Renal cortex interstitium (tissue), 15 donors: ENCODE data around the gene MAIP1. TPM values are rescaled to one million over a fixed set of nuclear protein-coding genes. Genes with fewer than 3 reads are reported as not detected.
"Not testable (repeated sequence)": the region's sequence is repeated elsewhere in the genome, so short reads cannot be mapped to it uniquely, and the experiment has no call there.

Experiments used
- DNase-seq, 11 donors: peaks; one replicate each; pipeline ENCODE4 v3.0.0-alpha.2; 2013; ENCODE audit warnings: low read depth in 9 of 11, low spot score in 4 of 11; ENCODE audit errors: extremely low read depth in 1 of 11
- long read RNA-seq, 16 experiments: transcript quantifications; one replicate each; lab custom pipeline, GENCODE V29; 2026
- polyA plus RNA-seq, 3 donors: library from polyadenylated mRNA; unstranded; fragments of 120-200 nt; gene quantifications; one replicate each; pipeline ENCODE4 v1.2.1, GENCODE V29; 2013; ENCODE audit not compliant: insufficient read length in 3 of 3

Gene MAIP1
- 10 to 100 TPM; 29.2 to 40.1 (median 31.1) TPM for polyA plus RNA-seq
- long read RNA-seq, donor 1, transcript MAIP1-202 (5 exons, 1,386 nt), result major isoform, 8 of 8 reads
- long read RNA-seq, donor 1, partial matches to known transcripts, result 0 of 8 reads
- long read RNA-seq, donor 1, other reads (novel, unspliced or antisense), result 0 of 8 reads
- long read RNA-seq, donor 2, transcript MAIP1-202 (5 exons, 1,386 nt), result major isoform, 6 of 6 reads
- long read RNA-seq, donor 2, partial matches to known transcripts, result 0 of 6 reads
- long read RNA-seq, donor 2, other reads (novel, unspliced or antisense), result 0 of 6 reads
- long read RNA-seq, donor 3, transcript MAIP1-202 (5 exons, 1,386 nt), result major isoform, 6 of 6 reads
- long read RNA-seq, donor 3, partial matches to known transcripts, result 0 of 6 reads
- long read RNA-seq, donor 3, other reads (novel, unspliced or antisense), result 0 of 6 reads
- long read RNA-seq, donor 4, transcript MAIP1-202 (5 exons, 1,386 nt), result major isoform, 12 of 12 reads
- long read RNA-seq, donor 4, partial matches to known transcripts, result 0 of 12 reads
- long read RNA-seq, donor 4, other reads (novel, unspliced or antisense), result 0 of 12 reads
- long read RNA-seq, donor 5, result 0 reads
- long read RNA-seq, donor 6, transcript MAIP1-202 (5 exons, 1,386 nt), result major isoform, 10 of 10 reads
- long read RNA-seq, donor 6, partial matches to known transcripts, result 0 of 10 reads
- long read RNA-seq, donor 6, other reads (novel, unspliced or antisense), result 0 of 10 reads
- long read RNA-seq, donor 7, transcript MAIP1-202 (5 exons, 1,386 nt), result major isoform, 11 of 11 reads
- long read RNA-seq, donor 7, partial matches to known transcripts, result 0 of 11 reads
- long read RNA-seq, donor 7, other reads (novel, unspliced or antisense), result 0 of 11 reads
- long read RNA-seq, donor 8, transcript MAIP1-202 (5 exons, 1,386 nt), result major isoform, 15 of 15 reads
- long read RNA-seq, donor 8, partial matches to known transcripts, result 0 of 15 reads
- long read RNA-seq, donor 8, other reads (novel, unspliced or antisense), result 0 of 15 reads
- long read RNA-seq, donor 9, transcript MAIP1-202 (5 exons, 1,386 nt), result major isoform, 6 of 6 reads
- long read RNA-seq, donor 9, partial matches to known transcripts, result 0 of 6 reads
- long read RNA-seq, donor 9, other reads (novel, unspliced or antisense), result 0 of 6 reads
- long read RNA-seq, donor 10, transcript MAIP1-202 (5 exons, 1,386 nt), result major isoform, 8 of 8 reads
- long read RNA-seq, donor 10, partial matches to known transcripts, result 0 of 8 reads
- long read RNA-seq, donor 10, other reads (novel, unspliced or antisense), result 0 of 8 reads
- long read RNA-seq, donor 11, partial matches to known transcripts, result 0 of 2 reads
- long read RNA-seq, donor 11, other reads (novel, unspliced or antisense), result 0 of 2 reads
- long read RNA-seq, donor 12, partial matches to known transcripts, result 0 of 3 reads
- long read RNA-seq, donor 12, other reads (novel, unspliced or antisense), result 0 of 3 reads
- long read RNA-seq, donor 13, transcript MAIP1-202 (5 exons, 1,386 nt), result major isoform, 15 of 15 reads
- long read RNA-seq, donor 13, partial matches to known transcripts, result 0 of 15 reads
- long read RNA-seq, donor 13, other reads (novel, unspliced or antisense), result 0 of 15 reads
- long read RNA-seq, donor 14, transcript MAIP1-202 (5 exons, 1,386 nt), result major isoform, 9 of 9 reads
- long read RNA-seq, donor 14, partial matches to known transcripts, result 0 of 9 reads
- long read RNA-seq, donor 14, other reads (novel, unspliced or antisense), result 0 of 9 reads
- long read RNA-seq, donor 15, transcript MAIP1-202 (5 exons, 1,386 nt), result major isoform, 9 of 9 reads
- long read RNA-seq, donor 15, partial matches to known transcripts, result 0 of 9 reads
- long read RNA-seq, donor 15, other reads (novel, unspliced or antisense), result 0 of 9 reads
- long read RNA-seq, donor 16, transcript MAIP1-202 (5 exons, 1,386 nt), result major isoform, 25 of 25 reads
- long read RNA-seq, donor 16, partial matches to known transcripts, result 0 of 25 reads
- long read RNA-seq, donor 16, other reads (novel, unspliced or antisense), result 0 of 25 reads

- peak; percentile 56 to 82 (median 78) for DNase-seq
Measured at GRCh38 chr2:199955339-199956061, at the start of gene MAIP1, which contains the start of gene TYW5. Gene MAIP1, plus strand, starts transcription at chr2:199955582. Its CDS starts 217 bp downstream, at chr2:199955799. Gene TYW5, minus strand, starts transcription at chr2:199955491. Its CDS starts 21 bp downstream, at chr2:199955470.

- no peak for DNase-seq
Measured at GRCh38 chr2:199907008-199907714, 48.2 kb upstream of the MAIP1 start.

- no peak for DNase-seq
Measured at GRCh38 chr2:199910338-199911051, 44.9 kb upstream of the MAIP1 start.

- peak; percentile 90 to 98 (median 94) for DNase-seq
Measured at GRCh38 chr2:199911052-199911876, 44.1 kb upstream of the MAIP1 start, which contains the start of gene C2orf69. Gene C2orf69, plus strand, starts transcription at chr2:199911293. Its CDS starts 146 bp downstream, at chr2:199911439.

GRCh38 chr2:199911877-199912161 is 43.6 kb upstream of the MAIP1 start:
- DNase-seq, result peak in 1 of 11 donors; percentile 43

- DNase-seq, result not testable (repeated sequence)
Measured at GRCh38 chr2:199912553-199913114, 42.7 kb upstream of the MAIP1 start.

GRCh38 chr2:199914372-199914958 is 40.9 kb upstream of the MAIP1 start:
- no peak for DNase-seq

- no peak for DNase-seq
Measured at GRCh38 chr2:199916980-199917379, 38.4 kb upstream of the MAIP1 start.

GRCh38 chr2:199922856-199923255 is 32.5 kb upstream of the MAIP1 start:
- DNase-seq, result no peak

GRCh38 chr2:199923924-199924323 is 31.5 kb upstream of the MAIP1 start:
- no peak for DNase-seq

- no peak for DNase-seq
Measured at GRCh38 chr2:199926806-199927205, 28.6 kb upstream of the MAIP1 start.

- no peak for DNase-seq
Measured at GRCh38 chr2:199928226-199928625, 27.2 kb upstream of the MAIP1 start.

GRCh38 chr2:199928626-199929025 is 26.8 kb upstream of the MAIP1 start:
- no peak for DNase-seq

GRCh38 chr2:199929262-199929661 is 26.1 kb upstream of the MAIP1 start:
- DNase-seq, result no peak
